GM12878 (cell line): ENCODE data around the gene INO80D. TPM values are rescaled to one million over a fixed set of nuclear protein-coding genes. Genes with fewer than 3 reads are reported as not detected.

Experiments used
- ATAC-seq: fragments of 200-7000 bp; cut with Tn5 transposase; 3 replicates; pipeline ENCODE4 v1.9.1; 2020; ENCODE audit warnings: mild to moderate bottlenecking, moderate library complexity
- BruUV-seq: library from RNA; stranded (reverse); fragments of 400-500 nt; replicated peaks from 2 replicates; lab custom pipeline; 2021; lab: Mats Ljungman, UMichigan
- CTCF ChIA-PET: fragments of 300-600 bp; sonication (Branson Sonifier 250); formaldehyde crosslinking; extraction: SDS; loops from one replicate; lab custom pipeline; 2021; ENCODE audit warnings: inconsistent platforms; lab: Yijun Ruan, JAX
- POLR2A ChIA-PET: fragments of 350-600 bp; formaldehyde crosslinking; extraction: SDS; loops from one replicate; lab custom pipeline; 2021; ENCODE audit warnings: inconsistent platforms; lab: Charles Lee
- RAD21 ChIA-PET: fragments of 300-600 bp; sonication (Branson Sonifier 250); formaldehyde crosslinking; loops from one replicate; lab custom pipeline; 2023; ENCODE audit warnings: antibody characterized with exemption; ENCODE audit not compliant: unreplicated experiment; lab: Charles Lee
- SMC1A ChIA-PET: fragments of 300-600 bp; sonication (Branson Sonifier 250); formaldehyde crosslinking; loops from one replicate; lab custom pipeline; 2023; ENCODE audit not compliant: unreplicated experiment, uncharacterized antibody; lab: Charles Lee
- DNase-seq: peaks from one replicate; pipeline ENCODE4 v3.0.0-alpha.2; 2011; ENCODE audit warnings: low read depth, low spot score
- FAIRE-seq: peaks from 3 replicates; lab custom pipeline; 2011; peaks lifted over from hg19 to GRCh38; lab: Jason Lieb, UNC
- H2AFZ ChIP-seq: 2 replicates; pipeline ENCODE4 v1.6.0; 2011; ENCODE audit warnings: low read depth, low read length, control low read depth; ENCODE audit not compliant: control insufficient read depth
- H3K27ac ChIP-seq: 2 replicates; pipeline ENCODE4 v1.5.1; 2011; ENCODE audit warnings: control low read depth; ENCODE audit not compliant: control insufficient read depth, insufficient read depth
- H3K27me3 ChIP-seq, 2 experiments: replicated peaks in 1 of 2; 2 replicates each; pipeline versions ENCODE4 v1.6.0 to v1.6.1; 2011; ENCODE audit warnings: low read length in 1 of 2; ENCODE audit not compliant: control insufficient read depth in 2 of 2, insufficient read depth in 2 of 2
- H3K36me3 ChIP-seq, 2 experiments: 2 replicates each; pipeline ENCODE4 v1.5.1; 2011; ENCODE audit warnings: low read length in 1 of 2; ENCODE audit not compliant: control insufficient read depth in 2 of 2, insufficient read depth in 2 of 2
- H3K4me1 ChIP-seq: 2 replicates; pipeline ENCODE4 v1.6.1; 2011; ENCODE audit warnings: mild to moderate bottlenecking, low read length, moderate library complexity, mixed read lengths; ENCODE audit not compliant: control insufficient read depth, insufficient read depth
- H3K4me2 ChIP-seq: 2 replicates; pipeline ENCODE4 v1.6.0; 2011; ENCODE audit warnings: control low read depth; ENCODE audit not compliant: control insufficient read depth, insufficient read depth
- H3K4me3 ChIP-seq: fragments of 200-600 bp; sonication (generic); 2 replicates; pipeline ENCODE4 v1.5.1; 2016
- H3K79me2 ChIP-seq: 2 replicates; pipeline ENCODE4 v1.6.0; 2011; ENCODE audit warnings: low read length; ENCODE audit not compliant: control insufficient read depth, insufficient read depth
- H3K9ac ChIP-seq: 2 replicates; pipeline ENCODE4 v1.8.0; 2011; ENCODE audit warnings: low read length, control low read depth, mixed read lengths; ENCODE audit not compliant: control insufficient read depth, insufficient read depth
- H3K9me3 ChIP-seq: replicated peaks from 3 replicates; pipeline ENCODE4 v1.5.1; 2011; ENCODE audit warnings: mild to moderate bottlenecking, low read length; ENCODE audit not compliant: control insufficient read depth, insufficient read depth
- H4K20me1 ChIP-seq: 2 replicates; pipeline ENCODE4 v1.6.0; 2011; ENCODE audit not compliant: control insufficient read depth, insufficient read depth
- ATF7 ChIP-seq: fragments of 450-650 bp; IDR thresholded peaks from 2 replicates; pipeline ENCODE4 v1.6.1; 2016; ENCODE audit warnings: low read depth, mild to moderate bottlenecking
- FOS ChIP-seq: IDR thresholded peaks from 3 replicates; pipeline ENCODE4 v1.6.1; 2011; ENCODE audit warnings: borderline replicate concordance; ENCODE audit not compliant: insufficient read length; ENCODE audit errors: extremely low read depth
- MAX ChIP-seq: IDR thresholded peaks from 2 replicates; pipeline ENCODE4 v1.6.1; 2012; ENCODE audit warnings: low read depth, low read length, improper control_type of control experiment
- MTA3 ChIP-seq: IDR thresholded peaks from 2 replicates; pipeline ENCODE4 v1.6.1; 2012; ENCODE audit warnings: low read length, inconsistent platforms, borderline replicate concordance
- NKRF ChIP-seq: fragments of 450-650 bp; conservative IDR thresholded peaks from 2 replicates; pipeline ENCODE4 v1.6.1; 2017; ENCODE audit warnings: mild to moderate bottlenecking, moderate library complexity
- NR2F1 ChIP-seq: fragments of 450-650 bp; conservative IDR thresholded peaks from 2 replicates; pipeline ENCODE4 v1.6.1; 2017; ENCODE audit warnings: mild to moderate bottlenecking
- STAT1 ChIP-seq: fragments of 450-650 bp; conservative IDR thresholded peaks from 2 replicates; pipeline ENCODE4 v1.6.1; 2014; ENCODE audit warnings: antibody characterized with exemption, mild to moderate bottlenecking
- TBL1XR1 ChIP-seq: IDR thresholded peaks from 2 replicates; pipeline ENCODE4 v1.6.1; 2012; ENCODE audit warnings: low read depth, low read length, improper control_type of control experiment
- ZBTB11 ChIP-seq: fragments of 450-650 bp; formaldehyde crosslinking; IDR thresholded peaks from 2 replicates; pipeline ENCODE4 v1.5.0; 2022; ENCODE audit warnings: mild to moderate bottlenecking, missing genetic modification characterization
- WGBS: methylation state at CpG from one replicate; pipeline ENCODE4 v1.1.6; 2016; ENCODE audit warnings: low lambda C conversion rate; ENCODE audit not compliant: insufficient replicate concordance, insufficient coverage; ENCODE audit errors: missing lambda C conversion rate; 5-methylcytosine and 5-hydroxymethylcytosine counted together
- in situ Hi-C: fragments of 300-500 bp; cut with MboI; formaldehyde crosslinking; loops from 9 replicates; pipeline ENCODE4 v1.14.3; 2018; ENCODE audit warnings: mixed read lengths
- intact Hi-C: fragments of 100-400 bp; cut with micrococcal nuclease; formaldehyde crosslinking; loops from one replicate; pipeline ENCODE4 v1.14.2; 2022; ENCODE audit not compliant: unreplicated experiment
- polyA plus RNA-seq, 11 experiments: library from polyadenylated mRNA; depleted of rRNA in 4 of 11; unstranded in 6 of 11; stranded (reverse) in 5 of 11; fragments of >200 nt; fragmentation: Nextera tagmentation in 4 of 11; fragmentation: Illumina TruSeq in 1 of 11; extraction: Ambion mirVana in 4 of 11; extraction: Trizol in 1 of 11; gene quantifications; 1 replicate in 1 of 11; 2 replicates in 10 of 11; pipeline versions ENCODE4 v1.2.1 to v1.2.3, GENCODE V29; 2011 to 2016; ENCODE audit warnings: inconsistent platforms in 2 of 11, missing spikeins in 2 of 11, low read depth in 1 of 11
- total RNA-seq, 4 experiments: library from RNA; depleted of rRNA in 3 of 4; stranded (reverse); fragments of >200 nt in 3 of 4; fragmentation: Illumina TruSeq in 1 of 4; extraction: Trizol in 1 of 4; gene quantifications; 2 replicates each; pipeline versions ENCODE4 v1.2.1 to v1.2.3, GENCODE V29; 2013 to 2021
- TF ChIP-seq, protein P1 (sequence below): IDR thresholded peaks from 2 replicates; pipeline ENCODE4 v1.6.1; 2012; ENCODE audit warnings: low read depth, low read length, improper control_type of control experiment

INO80D gene
- total and polyA plus RNA-seq, 10 of the 15 experiments (the other 5 are each of a cell fraction or from before 2014, with no cell fraction given) = 0.73 to 16.3 (median 4.7) TPM

- intact Hi-C loops (no loop called here), in situ Hi-C loops (no loop called here)
- Histone ChIP-seq H3K27me3 (no peaks in the 10 kb centered on the region), H2AFZ (no peak overlapping the region), H3K9ac (no peak overlapping the region), H3K9me3 (no peaks in the 10 kb centered on the region), H3K4me2 (no peak overlapping the region), H4K20me1 (no peaks in the 10 kb centered on the region), H3K36me3 (no peaks in the 10 kb centered on the region; a peak in 2 of 4 replicates), H3K4me3 (no peak overlapping the region), H3K27ac (no peak overlapping the region), H3K79me2 (peaks cover 35% of the 10 kb centered on the region), H3K4me1 (no peaks in the 10 kb centered on the region)
- FAIRE-seq (no peak), ATAC-seq (no peak), DNase-seq (no peak)
- TF ChIP-seq MTA3 (no peak), ATF7 (no peak), ZBTB11 (no peak), NR2F1 (no peak), NKRF (no peak), STAT1 (no peak), MAX (no peak), TBL1XR1 (no peak), FOS (no peak)
- TF ChIP-seq, protein P1, sequence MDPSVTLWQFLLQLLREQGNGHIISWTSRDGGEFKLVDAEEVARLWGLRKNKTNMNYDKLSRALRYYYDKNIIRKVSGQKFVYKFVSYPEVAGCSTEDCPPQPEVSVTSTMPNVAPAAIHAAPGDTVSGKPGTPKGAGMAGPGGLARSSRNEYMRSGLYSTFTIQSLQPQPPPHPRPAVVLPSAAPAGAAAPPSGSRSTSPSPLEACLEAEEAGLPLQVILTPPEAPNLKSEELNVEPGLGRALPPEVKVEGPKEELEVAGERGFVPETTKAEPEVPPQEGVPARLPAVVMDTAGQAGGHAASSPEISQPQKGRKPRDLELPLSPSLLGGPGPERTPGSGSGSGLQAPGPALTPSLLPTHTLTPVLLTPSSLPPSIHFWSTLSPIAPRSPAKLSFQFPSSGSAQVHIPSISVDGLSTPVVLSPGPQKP = no peak
- POLR2A ChIA-PET = no interaction called here
- WGBS = 70% methylated on average over 2 of the region's 2 CpGs
- SMC1A ChIA-PET = no interaction called here
- no TSS peak for BruUV-seq
- RAD21 ChIA-PET = no interaction called here
- CTCF ChIA-PET = no interaction called here
Measured at GRCh38 chr2:206069417-206069816, 16.6 kb downstream of the INO80D start.
